HepG2 (cell line): ENCODE measurements around the gene HEXIM1. TPM values are rescaled to one million over a fixed set of nuclear protein-coding genes. Genes with fewer than 3 reads are reported as not detected.
A peak's percentile ranks its signal among the peaks of the same experiment; 100 is the strongest.

ENCODE experiments used
- ARNT ChIP-seq: fragments of 450-650 bp; IDR thresholded peaks from 2 replicates; pipeline ENCODE4 v1.6.1; 2017
- CBX2 ChIP-seq, 2 experiments: fragments of 200-600 bp in 1 of 2; sonication (generic); formaldehyde crosslinking in 1 of 2; IDR thresholded peaks; 2 replicates each; pipeline versions ENCODE4 v1.7.0 to v1.8.1; 2018 to 2022; ENCODE audit warnings: low read depth in 2 of 2, low read length in 1 of 2, mild to moderate bottlenecking in 1 of 2, missing genetic modification reagents in 1 of 2
- ELF4 ChIP-seq: sonication (generic); formaldehyde crosslinking; IDR thresholded peaks from 2 replicates; pipeline ENCODE4 v1.5.0; 2020; ENCODE audit warnings: missing genetic modification reagents, mild to moderate bottlenecking, moderate library complexity, borderline replicate concordance
- GABPA ChIP-seq, 2 experiments: IDR thresholded peaks; 2 replicates each; pipeline ENCODE4 v1.6.1; 2011 to 2016; ENCODE audit warnings: low read depth in 2 of 2, low read length in 1 of 2, missing biosample characterization in 1 of 2, missing genetic modification characterization in 1 of 2
- HOXA3 ChIP-seq: sonication (generic); formaldehyde crosslinking; IDR thresholded peaks from 2 replicates; pipeline ENCODE4 v1.5.0; 2020; ENCODE audit warnings: missing genetic modification reagents
- NFKBIZ ChIP-seq: IDR thresholded peaks from 2 replicates; pipeline ENCODE4 v1.6.1; 2018; ENCODE audit warnings: missing genetic modification reagents, missing compliant biosample characterization
- PHF20 ChIP-seq: sonication (generic); formaldehyde crosslinking; IDR thresholded peaks from 2 replicates; pipeline ENCODE4 v1.5.0; 2020; ENCODE audit warnings: mild to moderate bottlenecking, missing genetic modification reagents
- SIX4 ChIP-seq: sonication (generic); formaldehyde crosslinking; IDR thresholded peaks from 2 replicates; pipeline ENCODE4 v1.4.0; 2020; ENCODE audit warnings: missing genetic modification reagents
- SOX5 ChIP-seq: IDR thresholded peaks from 2 replicates; pipeline ENCODE4 v1.6.1; 2016; ENCODE audit warnings: borderline replicate concordance
- TEAD3 ChIP-seq: optimal IDR thresholded peaks from 2 replicates; pipeline ENCODE3; 2016; ENCODE audit warnings: borderline replicate concordance
- TRIM24 ChIP-seq: sonication (generic); formaldehyde crosslinking; IDR thresholded peaks from 2 replicates; pipeline ENCODE4 v1.8.0; 2022; ENCODE audit warnings: mild to moderate bottlenecking, missing genetic modification reagents
- YY1 ChIP-seq: IDR thresholded peaks from 2 replicates; pipeline ENCODE4 v1.6.1; 2011; ENCODE audit warnings: low read length, low read depth, moderate library complexity, mild to moderate bottlenecking; ENCODE audit not compliant: insufficient read depth, insufficient replicate concordance
- ZFYVE20 ChIP-seq: sonication (generic); formaldehyde crosslinking; IDR thresholded peaks from 2 replicates; pipeline ENCODE4 v1.8.0; 2023; ENCODE audit warnings: low read depth, mild to moderate bottlenecking, moderate library complexity, missing genetic modification reagents, borderline replicate concordance
- ZNF256 ChIP-seq: sonication (generic); formaldehyde crosslinking; conservative IDR thresholded peaks from 2 replicates; pipeline ENCODE4 v1.4.0; 2020; ENCODE audit warnings: missing genetic modification reagents
- ZNF44 ChIP-seq: sonication (generic); formaldehyde crosslinking; IDR thresholded peaks from 2 replicates; pipeline ENCODE4 v1.5.1; 2020; ENCODE audit warnings: mild to moderate bottlenecking, missing genetic modification reagents
- ZNF747 ChIP-seq: sonication (generic); formaldehyde crosslinking; IDR thresholded peaks from 2 replicates; pipeline ENCODE4 v1.8.1; 2023; ENCODE audit warnings: missing genetic modification reagents, mild to moderate bottlenecking, borderline replicate concordance
- polyA plus RNA-seq, 8 experiments: library from polyadenylated mRNA; depleted of rRNA in 3 of 8; stranded (reverse) in 7 of 8; unstranded in 1 of 8; fragments of >200 nt; fragmentation: Illumina TruSeq in 4 of 8; extraction: Trizol in 4 of 8; gene quantifications; 2 replicates each; pipeline versions ENCODE4 v1.2.1 to v1.2.3, GENCODE V29; 2011 to 2016; ENCODE audit warnings: low read depth in 4 of 8, missing spikeins in 1 of 8, mixed read lengths in 1 of 8; ENCODE audit not compliant: insufficient read depth in 1 of 8
- total RNA-seq, 5 experiments: library from RNA; depleted of rRNA; stranded (reverse); fragments of >200 nt; fragmentation: Illumina TruSeq; extraction: Trizol; gene quantifications; 2 replicates each; pipeline ENCODE4 v1.2.3, GENCODE V29; 2016; ENCODE audit warnings: low read depth in 1 of 5
- TF ChIP-seq, protein P1 (sequence below): sonication (generic); formaldehyde crosslinking; IDR thresholded peaks from 2 replicates; pipeline ENCODE4 v1.5.0; 2020; ENCODE audit warnings: mild to moderate bottlenecking, missing genetic modification reagents
- TF ChIP-seq, protein P2 (sequence below): sonication (generic); formaldehyde crosslinking; IDR thresholded peaks from 2 replicates; pipeline ENCODE4 v1.9.0; 2021; ENCODE audit warnings: missing genetic modification reagents, borderline replicate concordance
- TF ChIP-seq, protein P3 (sequence below): IDR thresholded peaks from 2 replicates; pipeline ENCODE4 v1.6.1; 2018; ENCODE audit warnings: missing genetic modification reagents, mild to moderate bottlenecking, missing compliant biosample characterization
- TF ChIP-seq, protein P4 (sequence below): sonication (generic); formaldehyde crosslinking; IDR thresholded peaks from 2 replicates; pipeline ENCODE4 v1.8.1; 2023; ENCODE audit warnings: mild to moderate bottlenecking, moderate library complexity, missing genetic modification reagents
- TF ChIP-seq, protein P5 (sequence below): sonication (generic); formaldehyde crosslinking; IDR thresholded peaks from 2 replicates; pipeline ENCODE4 v1.8.0; 2022; ENCODE audit warnings: missing genetic modification reagents, low read depth, mild to moderate bottlenecking, borderline replicate concordance

HEXIM1 gene
- total and polyA plus RNA-seq, 2 of the 13 experiments (the other 11 are each of a cell fraction or from before 2014, with no cell fraction given): 10.5 to 16.6 TPM

DNA sequence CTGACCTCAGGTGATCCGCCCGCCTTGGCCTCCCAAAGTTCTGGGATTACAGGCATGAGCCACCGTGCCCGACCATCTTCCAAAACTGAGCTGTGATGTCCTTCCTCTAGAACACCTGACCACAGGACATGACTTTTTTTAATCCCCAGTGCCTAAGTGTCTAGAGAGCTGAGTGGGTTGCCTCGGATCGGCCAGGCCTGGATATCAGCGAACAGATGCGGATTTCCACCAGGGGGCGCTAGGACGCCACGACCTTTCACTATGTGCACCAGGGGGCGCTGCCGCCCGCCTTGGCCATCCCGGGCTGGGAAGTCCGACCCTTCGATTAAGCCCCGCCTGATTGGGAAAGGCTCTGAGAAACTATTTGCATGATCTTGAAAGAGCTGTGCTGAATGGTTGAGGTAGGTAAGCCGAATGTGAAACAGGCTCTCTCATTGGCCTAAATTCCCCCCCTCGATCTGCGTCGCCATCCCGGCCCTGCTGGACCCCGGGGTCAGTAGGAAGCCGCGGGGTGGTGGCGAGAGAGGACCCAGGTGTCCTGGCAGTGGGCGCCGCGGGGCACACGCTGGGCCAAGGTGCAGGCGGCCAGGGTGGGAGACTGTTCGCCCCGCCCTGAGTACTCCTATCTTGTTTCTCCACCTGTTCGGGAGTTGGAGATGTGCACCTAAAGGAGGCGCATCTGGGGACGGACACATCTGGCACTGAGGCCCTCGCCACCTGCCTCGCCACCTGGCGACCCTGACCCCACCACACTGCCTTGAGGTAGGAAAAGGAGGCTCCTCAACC, 12.9 kb upstream of the HEXIM1 start, which contains the start of gene ACBD4 (continued):
- TF ChIP-seq ELF4 (peak; percentile 68; the same call in 1 of the 2 replicates), ARNT (no peak), SIX4 (CRISPR knock-in tag) (peak; percentile 77), NFKBIZ (CRISPR knock-in tag) (no peak), CBX2 (IDR thresholded peaks at IDR 0.05; ENCODE audit: low read depth, low read length) (no peak), CBX2 (CRISPR knock-in tag; IDR thresholded peaks at IDR 0.05; ENCODE audit: low read depth) (no peak; the same call in 1 of the 2 replicates), ZNF44 (CRISPR knock-in tag) (no peak; the same call in none of the 2 replicates), YY1 (peak; percentile 85), ZNF256 (CRISPR knock-in tag) (peak; percentile 93), GABPA (IDR thresholded peaks at IDR 0.05; ENCODE audit: low read depth, low read length) (no peak), GABPA (CRISPR knock-in tag; IDR thresholded peaks at IDR 0.05; ENCODE audit: low read depth) (peak; percentile 68), TRIM24 (CRISPR knock-in tag) (no peak), PHF20 (peak; percentile 79), TEAD3 (CRISPR knock-in tag) (peak; percentile 89), SOX5 (CRISPR knock-in tag) (peak; percentile 45; the same call in 1 of the 2 replicates), HOXA3 (CRISPR knock-in tag) (peak; percentile 82), ZFYVE20 (CRISPR knock-in tag) (no peak), ZNF747 (CRISPR knock-in tag) (peak; percentile 92)
- TF ChIP-seq, protein P1, sequence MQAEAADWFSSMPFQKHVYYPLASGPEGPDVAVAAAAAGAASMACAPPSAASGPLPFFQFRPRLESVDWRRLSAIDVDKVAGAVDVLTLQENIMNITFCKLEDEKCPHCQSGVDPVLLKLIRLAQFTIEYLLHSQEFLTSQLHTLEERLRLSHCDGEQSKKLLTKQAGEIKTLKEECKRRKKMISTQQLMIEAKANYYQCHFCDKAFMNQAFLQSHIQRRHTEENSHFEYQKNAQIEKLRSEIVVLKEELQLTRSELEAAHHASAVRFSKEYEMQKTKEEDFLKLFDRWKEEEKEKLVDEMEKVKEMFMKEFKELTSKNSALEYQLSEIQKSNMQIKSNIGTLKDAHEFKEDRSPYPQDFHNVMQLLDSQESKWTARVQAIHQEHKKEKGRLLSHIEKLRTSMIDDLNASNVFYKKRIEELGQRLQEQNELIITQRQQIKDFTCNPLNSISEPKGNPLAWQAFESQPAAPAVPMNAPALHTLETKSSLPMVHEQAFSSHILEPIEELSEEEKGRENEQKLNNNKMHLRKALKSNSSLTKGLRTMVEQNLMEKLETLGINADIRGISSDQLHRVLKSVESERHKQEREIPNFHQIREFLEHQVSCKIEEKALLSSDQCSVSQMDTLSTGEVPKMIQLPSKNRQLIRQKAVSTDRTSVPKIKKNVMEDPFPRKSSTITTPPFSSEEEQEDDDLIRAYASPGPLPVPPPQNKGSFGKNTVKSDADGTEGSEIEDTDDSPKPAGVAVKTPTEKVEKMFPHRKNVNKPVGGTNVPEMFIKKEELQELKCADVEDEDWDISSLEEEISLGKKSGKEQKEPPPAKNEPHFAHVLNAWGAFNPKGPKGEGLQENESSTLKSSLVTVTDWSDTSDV (CRISPR knock-in tag): peak; percentile 81; the same call in 1 of the 2 replicates
- TF ChIP-seq, protein P2, sequence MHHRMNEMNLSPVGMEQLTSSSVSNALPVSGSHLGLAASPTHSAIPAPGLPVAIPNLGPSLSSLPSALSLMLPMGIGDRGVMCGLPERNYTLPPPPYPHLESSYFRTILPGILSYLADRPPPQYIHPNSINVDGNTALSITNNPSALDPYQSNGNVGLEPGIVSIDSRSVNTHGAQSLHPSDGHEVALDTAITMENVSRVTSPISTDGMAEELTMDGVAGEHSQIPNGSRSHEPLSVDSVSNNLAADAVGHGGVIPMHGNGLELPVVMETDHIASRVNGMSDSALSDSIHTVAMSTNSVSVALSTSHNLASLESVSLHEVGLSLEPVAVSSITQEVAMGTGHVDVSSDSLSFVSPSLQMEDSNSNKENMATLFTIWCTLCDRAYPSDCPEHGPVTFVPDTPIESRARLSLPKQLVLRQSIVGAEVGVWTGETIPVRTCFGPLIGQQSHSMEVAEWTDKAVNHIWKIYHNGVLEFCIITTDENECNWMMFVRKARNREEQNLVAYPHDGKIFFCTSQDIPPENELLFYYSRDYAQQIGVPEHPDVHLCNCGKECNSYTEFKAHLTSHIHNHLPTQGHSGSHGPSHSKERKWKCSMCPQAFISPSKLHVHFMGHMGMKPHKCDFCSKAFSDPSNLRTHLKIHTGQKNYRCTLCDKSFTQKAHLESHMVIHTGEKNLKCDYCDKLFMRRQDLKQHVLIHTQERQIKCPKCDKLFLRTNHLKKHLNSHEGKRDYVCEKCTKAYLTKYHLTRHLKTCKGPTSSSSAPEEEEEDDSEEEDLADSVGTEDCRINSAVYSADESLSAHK (CRISPR knock-in tag): no peak
- TF ChIP-seq, protein P3, sequence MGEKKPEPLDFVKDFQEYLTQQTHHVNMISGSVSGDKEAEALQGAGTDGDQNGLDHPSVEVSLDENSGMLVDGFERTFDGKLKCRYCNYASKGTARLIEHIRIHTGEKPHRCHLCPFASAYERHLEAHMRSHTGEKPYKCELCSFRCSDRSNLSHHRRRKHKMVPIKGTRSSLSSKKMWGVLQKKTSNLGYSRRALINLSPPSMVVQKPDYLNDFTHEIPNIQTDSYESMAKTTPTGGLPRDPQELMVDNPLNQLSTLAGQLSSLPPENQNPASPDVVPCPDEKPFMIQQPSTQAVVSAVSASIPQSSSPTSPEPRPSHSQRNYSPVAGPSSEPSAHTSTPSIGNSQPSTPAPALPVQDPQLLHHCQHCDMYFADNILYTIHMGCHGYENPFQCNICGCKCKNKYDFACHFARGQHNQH (CRISPR knock-in tag): peak; percentile 93
- TF ChIP-seq, protein P4, sequence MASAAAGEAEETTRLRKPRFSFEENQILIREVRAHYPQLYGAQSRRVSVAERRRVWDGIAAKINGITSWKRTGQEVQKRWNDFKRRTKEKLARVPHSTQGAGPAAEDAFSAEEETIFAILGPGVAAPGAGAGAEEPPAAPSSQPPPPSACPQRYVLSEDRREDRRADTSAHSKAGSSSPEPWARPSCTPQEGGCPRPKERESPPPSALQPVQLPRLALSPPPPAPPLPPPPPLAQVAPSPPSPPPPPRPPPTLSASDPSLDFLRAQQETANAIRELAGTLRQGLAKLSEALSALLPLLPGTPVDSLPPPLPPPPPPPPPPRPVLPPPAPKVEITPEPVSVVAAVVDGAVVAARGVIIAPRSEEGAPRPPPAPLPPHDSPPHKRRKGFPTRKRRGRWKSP: 0 out of 2 replicates have a peak, but pooled peaks have one; percentile 89
- TF ChIP-seq, protein P5, sequence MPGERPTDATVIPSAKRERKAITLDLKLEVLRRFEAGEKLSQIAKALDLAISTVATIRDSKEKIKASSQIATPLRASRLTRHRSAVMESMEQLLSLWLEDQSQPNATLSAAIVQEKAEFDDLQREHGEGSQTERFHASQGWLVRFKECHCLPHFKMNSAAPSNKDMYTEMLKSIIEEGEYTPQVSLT (CRISPR knock-in tag): no peak
